Activated CD4-positive, alpha-beta T cell treated with anti-CD3 and anti-CD28 coated beads, Interleukin-2, amount 50 U/mL, for 1 hour (primary cell): ENCODE measurements around the gene OR2AT4.
"Not testable (repeated sequence)": the region's sequence is repeated elsewhere in the genome, so short reads cannot be mapped to it uniquely, and the experiment has no call there.

ENCODE experiments used
- DNase-seq: peaks from one replicate; pipeline ENCODE4 v3.0.0-alpha.2; 2020

The OR2AT4 gene

GRCh38 chr11:75096456-75097172 is at the start of gene OR2AT4:
TSS of gene OR2AT4 (minus strand) at chr11:75096876.
- DNase-seq, result no peak

DNA sequence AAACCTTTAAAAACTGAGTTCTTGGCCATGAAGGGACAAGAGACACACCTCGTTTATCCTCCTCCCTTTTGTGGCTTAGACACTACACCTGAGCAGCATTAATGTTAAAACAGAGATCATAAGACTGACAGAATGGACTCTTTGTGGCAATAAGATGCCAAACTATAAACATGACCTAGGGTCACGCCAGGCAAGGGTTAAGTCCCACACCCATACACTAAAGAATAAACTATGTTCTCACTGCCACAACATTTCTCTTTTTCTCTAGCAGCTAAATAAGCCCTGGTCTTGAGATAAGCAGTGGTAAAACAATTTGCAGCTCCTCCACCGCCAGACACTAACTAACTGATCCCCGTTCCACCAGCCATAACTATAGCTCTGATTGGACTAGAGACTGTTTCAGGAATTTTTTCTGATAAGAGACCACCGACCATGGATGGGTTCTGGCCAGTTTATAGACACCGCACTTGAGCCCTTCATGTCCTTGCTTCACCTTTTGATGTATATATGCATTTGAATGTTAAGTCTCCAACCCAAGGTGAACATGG is 49.4 kb upstream of the OR2AT4 start:
- no peak for DNase-seq

- DNase-seq, result no peak
Measured at GRCh38 chr11:75145196-75145971, 48.7 kb upstream of the OR2AT4 start.

DNA sequence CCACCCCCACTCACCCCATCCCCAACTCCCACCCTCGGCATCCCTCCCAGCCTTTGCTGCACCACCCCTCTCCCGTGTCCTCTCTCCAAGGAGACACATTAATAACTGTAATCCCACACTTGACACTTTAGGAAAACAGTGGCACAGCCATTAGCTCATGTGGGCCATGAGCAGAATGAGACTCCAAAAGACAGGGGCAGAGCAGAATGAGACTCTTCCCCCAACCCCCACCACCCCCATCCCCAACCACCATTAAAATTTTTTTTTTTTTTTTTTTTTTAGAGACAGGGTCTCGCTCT is 48.0 kb upstream of the OR2AT4 start:
- DNase-seq, result no peak

DNA sequence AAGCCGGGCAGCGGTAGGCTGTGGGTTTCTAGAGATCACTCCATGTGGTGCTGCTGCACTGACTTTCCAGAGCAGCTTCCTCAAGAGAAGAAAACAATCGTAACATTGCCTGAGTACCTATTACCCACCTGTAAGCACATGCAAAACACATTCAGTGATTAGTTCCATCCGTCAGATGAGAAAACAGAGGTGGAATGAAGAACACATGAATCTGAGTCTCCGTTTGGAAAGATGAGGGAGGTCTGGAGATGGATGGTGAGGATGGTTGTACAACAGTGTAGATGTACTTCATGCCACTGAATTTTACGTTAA is 46.7 kb upstream of the OR2AT4 start:
- DNase-seq, result no peak

GRCh38 chr11:75142714-75143419 is 46.2 kb upstream of the OR2AT4 start:
- peak; percentile 55 for DNase-seq

GRCh38 chr11:75141166-75141565 is 44.5 kb upstream of the OR2AT4 start:
- no peak for DNase-seq

DNA sequence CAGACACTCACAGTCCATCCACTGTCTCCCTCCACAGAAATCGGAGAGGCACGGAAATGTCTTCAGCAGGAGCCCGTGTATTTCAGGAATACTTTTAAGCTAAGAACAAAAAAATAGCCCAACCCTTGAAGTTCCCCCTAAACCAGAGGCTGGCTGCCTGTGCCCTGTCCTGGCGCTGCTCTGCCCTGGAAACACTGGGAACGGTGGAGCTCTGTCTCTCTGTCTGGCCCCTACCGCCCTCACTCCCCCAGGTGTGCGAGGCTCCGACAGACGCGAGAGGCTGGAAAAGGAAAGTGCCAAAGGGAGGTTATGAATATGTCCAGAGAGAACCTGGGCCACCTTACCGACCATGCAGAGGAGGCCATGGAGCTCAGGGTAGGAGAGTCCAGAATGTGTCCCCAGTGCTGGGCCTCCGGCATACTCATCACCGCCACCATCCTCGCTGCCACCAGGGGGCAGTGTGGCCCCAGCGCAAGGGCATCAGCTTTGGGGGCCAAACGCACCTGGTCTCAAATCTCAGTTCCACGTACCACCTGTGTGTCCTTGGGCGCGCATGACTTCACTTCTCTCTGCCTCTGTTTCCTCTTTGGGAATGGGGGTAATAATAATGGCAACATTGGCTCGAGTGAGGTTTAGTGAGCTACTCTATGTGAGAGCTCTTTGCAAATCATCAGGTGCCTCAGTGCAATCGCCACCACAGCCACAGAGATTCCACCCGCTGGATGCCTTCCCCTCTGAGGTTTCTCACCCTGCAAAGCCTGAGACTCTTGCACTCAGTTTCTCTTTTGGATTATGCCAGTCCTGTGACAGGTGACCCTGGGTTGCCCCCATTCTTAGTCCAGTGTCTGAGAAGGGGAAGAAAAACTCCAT is 43.8 kb upstream of the OR2AT4 start:
- peak; percentile 74 for DNase-seq

DNA sequence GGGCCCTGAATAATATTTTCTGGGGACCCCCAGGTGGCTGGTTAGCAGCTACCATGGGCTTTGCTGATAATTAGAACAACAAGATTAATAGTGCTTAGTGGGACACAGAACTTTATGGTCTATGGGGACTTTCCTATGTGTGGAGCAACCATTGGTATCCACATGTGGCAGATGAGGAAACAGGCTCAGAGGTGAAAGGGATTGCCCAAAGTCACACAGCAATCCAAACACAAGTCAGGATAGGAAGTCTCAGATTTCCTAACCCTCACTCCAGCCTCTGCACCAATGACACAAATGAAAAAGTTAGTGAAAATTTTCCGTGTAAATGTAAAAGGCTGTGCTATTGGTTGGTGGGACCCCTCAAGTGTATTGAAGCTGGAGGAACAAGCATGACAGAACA is 39.0 kb upstream of the OR2AT4 start:
- DNase-seq, result no peak

DNA sequence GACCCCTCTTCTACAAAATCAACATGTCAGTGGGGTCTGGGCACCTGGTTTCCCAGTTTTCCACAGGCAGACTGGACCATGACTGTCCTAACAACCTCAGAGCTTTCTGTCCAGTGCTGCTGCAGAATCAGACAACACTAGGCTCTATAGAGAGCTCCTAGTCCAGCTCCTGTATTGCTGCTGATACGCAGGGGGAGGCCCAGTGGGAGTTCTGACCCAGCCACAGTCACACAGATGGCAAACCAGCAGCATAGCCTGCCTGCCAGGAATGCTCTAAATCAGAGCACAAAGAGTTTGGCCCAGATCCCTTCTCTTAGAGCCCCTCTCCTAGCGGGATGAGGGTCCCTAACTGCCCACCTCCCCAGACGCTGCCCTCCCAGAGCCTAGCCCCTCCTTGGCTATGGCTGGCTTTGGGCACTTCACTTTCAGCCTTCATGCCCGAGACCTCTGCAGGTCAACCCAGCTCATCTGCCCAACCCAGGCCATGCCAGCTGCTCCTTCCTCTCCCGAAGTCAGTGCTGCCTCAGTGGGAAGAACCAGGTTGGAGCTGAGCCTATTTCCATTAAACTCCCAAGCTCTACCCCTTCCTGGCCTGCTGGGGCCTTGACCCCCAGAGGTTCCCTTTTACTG is 38.5 kb upstream of the OR2AT4 start:
- no peak for DNase-seq

DNA sequence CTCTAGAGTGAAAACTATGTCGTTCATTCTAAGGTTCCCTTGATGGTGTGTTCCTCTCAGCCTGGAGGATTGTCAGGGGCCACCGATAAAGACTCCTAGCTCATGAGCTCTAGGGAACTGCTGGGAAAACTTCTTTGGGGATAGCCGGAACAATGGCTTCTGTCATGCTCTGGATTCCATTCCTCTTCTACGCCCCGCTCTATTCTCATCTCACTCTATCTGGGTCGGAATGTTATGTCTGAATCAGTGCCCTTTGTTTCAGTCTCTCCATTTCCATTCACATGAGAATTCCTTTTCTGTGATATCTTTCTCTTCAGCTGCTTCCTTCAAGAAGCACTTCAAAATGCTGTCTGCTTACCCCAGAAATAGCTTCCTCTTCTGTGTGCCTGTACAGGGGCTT is 37.3 kb upstream of the OR2AT4 start:
- no peak for DNase-seq

DNA sequence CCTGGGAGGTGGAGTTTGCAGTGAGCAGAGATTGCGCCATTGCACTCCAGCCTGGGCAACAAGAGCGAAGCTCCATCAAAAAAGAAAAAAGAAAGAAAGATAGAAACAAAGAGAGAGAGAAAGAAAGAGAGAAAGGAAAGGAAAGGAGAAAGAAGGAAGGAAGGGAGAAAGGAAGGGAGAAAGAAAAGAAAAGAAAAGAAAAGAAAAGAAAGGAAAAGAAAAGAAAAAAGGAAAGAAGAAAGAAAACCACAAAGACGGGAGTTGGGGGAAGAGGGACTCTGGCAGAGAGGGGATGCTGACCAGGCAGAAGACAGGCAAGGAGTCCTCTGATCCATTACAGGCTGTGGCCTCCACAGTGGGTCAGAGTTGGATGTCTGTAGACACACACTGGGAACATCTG is 35.4 kb upstream of the OR2AT4 start:
- no peak for DNase-seq

GRCh38 chr11:75126564-75126963 is 29.9 kb upstream of the OR2AT4 start:
- DNase-seq, result no peak

- DNase-seq, result no peak
Measured at GRCh38 chr11:75118577-75118976, 21.9 kb upstream of the OR2AT4 start.

DNA sequence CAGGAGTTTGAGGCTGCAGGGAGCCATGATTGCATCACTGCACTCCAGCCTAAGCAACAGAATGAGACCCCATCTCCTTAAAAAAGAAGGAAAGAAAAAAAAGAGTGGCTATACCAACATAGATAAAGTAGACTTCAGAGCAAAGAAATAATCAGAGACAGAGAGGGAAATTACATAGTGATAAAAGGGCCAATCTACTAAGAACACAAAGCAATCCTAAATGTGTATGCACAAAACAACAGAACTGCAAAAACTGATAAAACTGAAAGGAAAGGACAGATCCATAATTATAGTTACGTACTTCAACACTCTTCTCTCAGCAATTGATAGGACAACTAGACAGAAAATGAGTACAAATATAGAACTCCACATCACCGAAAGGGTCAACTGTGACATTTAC is 17.8 kb upstream of the OR2AT4 start:
- no peak for DNase-seq

DNA sequence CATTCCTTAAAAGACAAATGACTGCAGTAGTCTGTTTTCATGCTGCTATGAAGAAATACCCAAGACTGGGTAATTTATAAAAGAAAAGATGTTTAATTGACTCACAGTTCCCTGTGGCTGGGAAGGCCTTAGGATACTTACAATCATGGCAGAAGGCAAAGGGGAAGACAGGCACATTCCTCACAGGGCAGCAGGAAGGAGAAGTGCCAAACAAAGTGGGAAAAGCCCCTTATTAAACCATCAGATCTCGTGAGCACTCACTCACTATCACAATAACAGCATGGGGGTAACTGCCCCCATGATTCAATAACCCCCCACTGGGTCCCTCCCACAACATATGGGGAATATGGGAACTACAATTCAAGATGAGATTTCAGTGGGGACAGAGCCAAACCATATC is 16.4 kb upstream of the OR2AT4 start:
- no peak for DNase-seq

DNA sequence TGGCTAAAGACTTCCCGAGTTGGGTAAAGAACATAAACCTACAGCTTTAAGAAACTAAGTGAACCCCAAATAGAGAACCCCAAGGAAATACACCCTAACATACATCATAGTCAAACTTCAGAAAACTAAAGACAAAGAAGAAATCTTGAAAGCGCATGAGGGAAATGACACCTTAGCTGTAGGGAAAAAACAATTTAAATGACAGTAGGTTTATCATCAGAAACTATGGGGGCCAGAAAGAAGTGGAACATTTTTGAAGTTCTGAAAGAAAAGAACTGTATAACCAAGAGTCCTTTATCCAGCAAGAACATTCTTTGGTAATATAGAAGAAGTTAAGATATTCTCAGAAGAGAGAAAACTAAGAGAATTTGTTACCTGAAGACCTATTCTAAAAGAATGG is 15.5 kb upstream of the OR2AT4 start:
- no peak for DNase-seq

GRCh38 chr11:75107187-75107586 is 10.5 kb upstream of the OR2AT4 start:
- no peak for DNase-seq

GRCh38 chr11:75105967-75106681 is 9.4 kb upstream of the OR2AT4 start:
- not testable (repeated sequence) for DNase-seq

GRCh38 chr11:75105462-75105925 is 8.8 kb upstream of the OR2AT4 start:
- DNase-seq, result no peak

DNA sequence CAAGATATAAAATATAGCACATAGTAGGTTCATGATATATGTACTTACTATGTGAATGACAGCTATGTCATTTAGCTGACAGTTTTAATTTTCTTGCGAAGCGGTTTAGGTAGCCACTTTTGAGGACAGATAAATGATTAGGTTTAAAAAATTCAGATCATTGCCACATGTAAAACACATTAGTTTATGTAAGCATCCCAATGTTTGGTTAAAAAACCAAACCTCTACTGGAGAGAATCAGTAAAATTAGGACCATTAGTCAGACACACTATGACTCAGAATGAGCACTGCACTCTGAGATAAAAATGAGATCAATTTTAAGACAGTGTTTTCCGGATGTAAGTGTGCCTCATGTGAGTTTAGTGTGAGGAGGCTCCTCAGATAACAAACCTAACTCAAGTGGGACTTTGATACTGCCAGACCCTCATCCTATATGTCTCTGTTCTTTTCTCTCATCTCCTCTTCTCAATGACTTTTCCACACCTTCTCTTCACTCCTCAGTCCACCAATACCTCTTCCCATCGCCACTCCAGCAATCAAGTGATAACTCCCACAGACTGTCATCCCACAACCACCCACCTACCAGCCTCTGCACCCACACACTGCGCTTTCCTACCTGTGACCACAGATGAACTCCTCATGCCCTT is 6.8 kb upstream of the OR2AT4 start:
- DNase-seq, result no peak
